ENCODE measurements around the gene CSRP3. TPM values are rescaled to one million over a fixed set of nuclear protein-coding genes. Genes with fewer than 3 reads are reported as not detected.

CSRP3 gene
- total RNA-seq (1 to 10 TPM in 1 of 6 donors, not detected in 5; 1.1 TPM), polyA plus RNA-seq (under 1 TPM; 0.19 to 0.26 TPM)

GRCh38 chr11:19201737-19202605 lies at the start of gene CSRP3:
TSS of gene CSRP3 (minus strand) at chr11:19201983. CDS start at chr11:19192448, 9,535 bp downstream.
- Histone ChIP-seq H3K9me3 (no peaks in the 10 kb centered on the region), H3K27ac (no peak within 1 kb of the TSS), H3K4me3 (no peak within 1 kb of the TSS), H3K36me3 (no peaks in the 10 kb centered on the region), H3K4me1 (no peaks in the 10 kb centered on the region), H3K27me3 (no peaks in the 10 kb centered on the region)
- intact Hi-C loops (cut with DNase I), result no loop called here
- 70 to 78% methylated on average over 7 of the region's 7 CpGs for WGBS, 2 donors
- no peak for FAIRE-seq
- no peak for DNase-seq
- no peak for ATAC-seq
- no peak for TF ChIP-seq CTCF (IDR thresholded peaks at IDR 0.05)

- H3K36me3 ChIP-seq, result no peaks in the 10 kb centered on the region
- no peak overlapping the region for H3K4me3 ChIP-seq
- no peaks in the 10 kb centered on the region for H3K27me3 ChIP-seq
- H3K9me3 ChIP-seq, result no peaks in the 10 kb centered on the region
- no peak for TF ChIP-seq CTCF (IDR thresholded peaks at IDR 0.05)
- FAIRE-seq (no peak), DNase-seq (no peak), ATAC-seq (no peak)
- no peak overlapping the region for H3K27ac ChIP-seq
- intact Hi-C loops (cut with DNase I), result no loop called here
- H3K4me1 ChIP-seq, result no peaks in the 10 kb centered on the region
These were observed 49.8 kb upstream of the CSRP3 start for GRCh38 chr11:19251577-19251976.

GRCh38 chr11:19246816-19247215 lies 45.0 kb upstream of the CSRP3 start:
- 89 to 93% methylated on average over 1 of the region's 1 CpG for whole genome bisulfite sequencing, 2 donors
- no peak for ATAC-seq

GRCh38 chr11:19245351-19245750 lies 43.6 kb upstream of the CSRP3 start:
- peaks cover 0 to 9% (median 6%) of the 10 kb centered on the region in 3 donors for H3K4me1 ChIP-seq
- no peaks in the 10 kb centered on the region for H3K36me3 ChIP-seq
- no peak overlapping the region for H3K27ac ChIP-seq
- TF ChIP-seq CTCF (IDR thresholded peaks at IDR 0.05), result no peak
- no peak overlapping the region for H3K4me3 ChIP-seq
- H3K27me3 ChIP-seq, result no peaks in the 10 kb centered on the region
- no peak for ATAC-seq
- 84 to 90% methylated on average over 5 of the region's 5 CpGs for WGBS, 2 donors
- no peak for DNase-seq
- intact Hi-C loops (cut with DNase I), result loop anchor here in 1 of 3 donors (10.0 kb wide), 1 partner anchor 171 kb away; no protein-coding TSS in a partner anchor
- FAIRE-seq, result no peak
- H3K9me3 ChIP-seq, result no peaks in the 10 kb centered on the region

More at GRCh38 chr11:19246816-19247215, 45.0 kb upstream of the CSRP3 start:
- Histone ChIP-seq H3K4me3 (no peak overlapping the region), H3K4me1 (peaks cover 0 to 3% (median 0%) of the 10 kb centered on the region in 3 donors), H3K27ac (no peak overlapping the region), H3K36me3 (no peaks in the 10 kb centered on the region), H3K9me3 (no peaks in the 10 kb centered on the region), H3K27me3 (no peaks in the 10 kb centered on the region)
- FAIRE-seq (no peak), DNase-seq (no peak)
- intact Hi-C loops (cut with DNase I), result loop anchor here in 1 of 3 donors (10.0 kb wide), 1 partner anchor 172 kb away; no protein-coding TSS in a partner anchor
- TF ChIP-seq CTCF (IDR thresholded peaks at IDR 0.05), result no peak

- H3K9me3 ChIP-seq, result no peaks in the 10 kb centered on the region
- peaks cover 0 to 6% (median 3%) of the 10 kb centered on the region in 4 donors for H3K27me3 ChIP-seq
- no peaks in the 10 kb centered on the region for H3K36me3 ChIP-seq
- H3K4me1 ChIP-seq, result peaks cover 0 to 12% (median 9%) of the 10 kb centered on the region in 3 donors
- TF ChIP-seq CTCF (IDR thresholded peaks at IDR 0.05), result no peak
- H3K4me3 ChIP-seq, result no peak overlapping the region
- no peak for FAIRE-seq
- ATAC-seq, result no peak
- intact Hi-C loops (cut with DNase I), result loop anchor here in 1 of 3 donors (10.0 kb wide), 1 partner anchor 170 kb away; no protein-coding TSS in a partner anchor
- DNase-seq, result no peak
- 75 to 81% methylated on average over 2 of the region's 2 CpGs for WGBS, 2 donors
- no peak overlapping the region for H3K27ac ChIP-seq
These were observed 42.8 kb upstream of the CSRP3 start for GRCh38 chr11:19244621-19245020.

Data from pancreas (tissue), 10 donors.